WTC11 (cell line): ENCODE results near the gene COL18A1. TPM values are rescaled to one million over a fixed set of nuclear protein-coding genes. Genes with fewer than 3 reads are reported as not detected.

Source experiments
- ATAC-seq: fragments of 200-7000 bp; cut with Tn5 transposase; 2 replicates; pipeline ENCODE4 v1.10.0; 2021; ENCODE audit warnings: mild to moderate bottlenecking, moderate library complexity
- CTCF ChIA-PET: fragments of 300-600 bp; sonication (Branson Sonifier 250); formaldehyde crosslinking; loops from one replicate; lab custom pipeline; 2021; ENCODE audit warnings: antibody characterized with exemption; lab: Charles Lee
- POLR2A ChIA-PET: fragments of 350-600 bp; sonication (Branson Sonifier 250); formaldehyde crosslinking; loops from one replicate; lab custom pipeline; 2021; ENCODE audit warnings: antibody characterized with exemption; lab: Charles Lee
- DNase-seq: peaks from one replicate; pipeline ENCODE4 v3.0.0; 2021; ENCODE audit warnings: low spot score
- H3K27ac Mint-ChIP-seq: 2 replicates; pipeline ENCODE4 v1.8.0; 2021; ENCODE audit warnings: mixed read lengths
- H3K27me3 Mint-ChIP-seq: 2 replicates; pipeline ENCODE4 v1.8.0; 2021; ENCODE audit warnings: low read depth, mild to moderate bottlenecking, moderate library complexity, mixed read lengths
- H3K36me3 Mint-ChIP-seq: 2 replicates; pipeline ENCODE4 v1.8.0; 2021; ENCODE audit warnings: mixed read lengths
- H3K4me1 Mint-ChIP-seq: 2 replicates; pipeline ENCODE4 v1.8.0; 2022; ENCODE audit warnings: mixed read lengths
- H3K4me3 Mint-ChIP-seq: 2 replicates; pipeline ENCODE4 v1.8.0; 2021; ENCODE audit warnings: mild to moderate bottlenecking, moderate library complexity, mixed read lengths
- H3K9me3 Mint-ChIP-seq: 2 replicates; pipeline ENCODE4 v1.8.0; 2021; ENCODE audit warnings: mixed read lengths
- ETV6 ChIP-seq: sonication (generic); formaldehyde crosslinking; IDR thresholded peaks from 2 replicates; pipeline ENCODE4 v1.8.1; 2022; ENCODE audit warnings: mild to moderate bottlenecking, missing genetic modification reagents
- HMGA2 ChIP-seq: fragments of 250-450 bp; sonication (Bioruptor Pico); IDR thresholded peaks from 2 replicates; pipeline ENCODE4 v1.4.0; 2021; ENCODE audit warnings: mild to moderate bottlenecking, moderate library complexity
- MXD4 ChIP-seq: fragments of 250-450 bp; sonication (Bioruptor Pico); IDR thresholded peaks from 2 replicates; pipeline ENCODE4 v1.8.0; 2021; ENCODE audit warnings: mild to moderate bottlenecking, moderate library complexity, borderline replicate concordance
- NFATC4 ChIP-seq: fragments of 250-450 bp; sonication (Bioruptor Pico); IDR thresholded peaks from 2 replicates; pipeline ENCODE4 v1.9.0; 2021; ENCODE audit warnings: mild to moderate bottlenecking
- TP53 ChIP-seq: sonication (generic); formaldehyde crosslinking; IDR thresholded peaks from 2 replicates; pipeline ENCODE4 v1.8.1; 2023; ENCODE audit warnings: mild to moderate bottlenecking, missing genetic modification reagents
- ZNF121 ChIP-seq: sonication (generic); formaldehyde crosslinking; IDR thresholded peaks from 2 replicates; pipeline ENCODE4 v1.8.0; 2023; ENCODE audit warnings: missing genetic modification reagents
- ZNF138 ChIP-seq: sonication (generic); formaldehyde crosslinking; conservative IDR thresholded peaks from 2 replicates; pipeline ENCODE4 v1.8.1; 2022; ENCODE audit warnings: mild to moderate bottlenecking, moderate library complexity, missing genetic modification reagents
- ZNF263 ChIP-seq: sonication (generic); formaldehyde crosslinking; IDR thresholded peaks from 2 replicates; pipeline ENCODE4 v1.8.1; 2022; ENCODE audit warnings: low read depth, mild to moderate bottlenecking, moderate library complexity, missing genetic modification reagents
- total RNA-seq: library from RNA; stranded (reverse); gene quantifications from 3 replicates; pipeline ENCODE4 v1.2.3, GENCODE V29; 2021
- TF ChIP-seq, protein P1 (sequence below): sonication (generic); formaldehyde crosslinking; IDR thresholded peaks from 2 replicates; pipeline ENCODE4 v1.8.0; 2022; ENCODE audit warnings: mild to moderate bottlenecking, missing genetic modification reagents
- TF ChIP-seq, protein P2 (sequence below): sonication (generic); formaldehyde crosslinking; IDR thresholded peaks from 2 replicates; pipeline ENCODE4 v1.8.1; 2023; ENCODE audit warnings: mild to moderate bottlenecking, missing genetic modification reagents
- TF ChIP-seq, protein P3 (sequence below): sonication (generic); formaldehyde crosslinking; IDR thresholded peaks from 2 replicates; pipeline ENCODE4 v1.8.1; 2022; ENCODE audit warnings: missing genetic modification reagents, borderline replicate concordance
- TF ChIP-seq, protein P4 (sequence below): fragments of 250-450 bp; sonication (Bioruptor Pico); IDR thresholded peaks from 2 replicates; pipeline ENCODE4 v1.9.0; 2021; ENCODE audit warnings: mild to moderate bottlenecking
- TF ChIP-seq, protein P5 (sequence below): sonication (generic); formaldehyde crosslinking; IDR thresholded peaks from 2 replicates; pipeline ENCODE4 v1.8.0; 2022; ENCODE audit warnings: mild to moderate bottlenecking, missing genetic modification reagents
- TF ChIP-seq, protein P6 (sequence below): fragments of 200-600 bp; IDR thresholded peaks from 2 replicates; pipeline ENCODE4 v1.8.0; 2022; ENCODE audit warnings: antibody characterized with exemption
- TF ChIP-seq, protein P7 (sequence below): sonication (generic); formaldehyde crosslinking; IDR thresholded peaks from 2 replicates; pipeline ENCODE4 v1.8.1; 2023; ENCODE audit warnings: mild to moderate bottlenecking, missing genetic modification reagents, moderate library complexity
- TF ChIP-seq, protein P8 (sequence below): fragments of 250-450 bp; sonication (Bioruptor Pico); IDR thresholded peaks from 2 replicates; pipeline ENCODE4 v1.9.0; 2021; ENCODE audit warnings: mild to moderate bottlenecking, borderline replicate concordance

Gene COL18A1
- total RNA-seq, 1 experiment from 2014 or later: 231 TPM

DNA sequence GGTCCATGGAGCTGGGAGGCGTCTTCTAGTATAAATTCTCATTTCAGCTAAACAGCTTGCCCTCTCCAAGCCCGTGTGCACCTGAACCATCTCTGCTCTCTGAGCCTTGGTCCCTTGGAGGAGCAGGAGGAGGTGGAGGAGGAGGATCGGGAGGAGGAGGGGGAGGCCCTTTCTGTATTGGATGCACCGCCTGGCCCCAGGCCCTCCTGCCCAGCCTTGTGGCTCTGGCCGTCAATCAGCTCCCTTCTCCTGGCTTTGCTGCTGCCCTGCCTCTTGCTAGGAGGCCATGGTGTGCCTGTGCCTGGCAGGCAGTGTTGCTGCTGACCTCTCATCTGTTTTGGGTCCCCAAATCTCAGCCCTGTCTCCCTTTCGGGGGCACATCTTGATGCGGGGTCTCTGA, 9.0 kb downstream of the COL18A1 start:
- CTCF ChIA-PET: interaction anchor here (0.8 to 1.2 kb wide), 2 partner anchors 105 to 275 kb away, joined by 3 to 8 read pairs; no protein-coding TSS in a partner anchor
- H3K9me3 Mint-ChIP-seq: no peaks in the 10 kb centered on the region
- TF ChIP-seq, protein P1, sequence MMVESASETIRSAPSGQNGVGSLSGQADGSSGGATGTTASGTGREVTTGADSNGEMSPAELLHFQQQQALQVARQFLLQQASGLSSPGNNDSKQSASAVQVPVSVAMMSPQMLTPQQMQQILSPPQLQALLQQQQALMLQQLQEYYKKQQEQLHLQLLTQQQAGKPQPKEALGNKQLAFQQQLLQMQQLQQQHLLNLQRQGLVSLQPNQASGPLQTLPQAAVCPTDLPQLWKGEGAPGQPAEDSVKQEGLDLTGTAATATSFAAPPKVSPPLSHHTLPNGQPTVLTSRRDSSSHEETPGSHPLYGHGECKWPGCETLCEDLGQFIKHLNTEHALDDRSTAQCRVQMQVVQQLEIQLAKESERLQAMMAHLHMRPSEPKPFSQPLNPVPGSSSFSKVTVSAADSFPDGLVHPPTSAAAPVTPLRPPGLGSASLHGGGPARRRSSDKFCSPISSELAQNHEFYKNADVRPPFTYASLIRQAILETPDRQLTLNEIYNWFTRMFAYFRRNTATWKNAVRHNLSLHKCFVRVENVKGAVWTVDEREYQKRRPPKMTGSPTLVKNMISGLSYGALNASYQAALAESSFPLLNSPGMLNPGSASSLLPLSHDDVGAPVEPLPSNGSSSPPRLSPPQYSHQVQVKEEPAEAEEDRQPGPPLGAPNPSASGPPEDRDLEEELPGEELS (CRISPR knock-in tag): no peak
- peak; percentile 90 for TF ChIP-seq ZNF263
- no peaks in the 10 kb centered on the region for H3K36me3 Mint-ChIP-seq
- ATAC-seq (no peak), DNase-seq (peak; percentile 15)
- H3K4me3 Mint-ChIP-seq: no peak overlapping the region
- peaks cover 82% of the 10 kb centered on the region for H3K4me1 Mint-ChIP-seq
- POLR2A ChIA-PET: interaction anchor here (1.5 kb wide), 1 partner anchor 126 kb away, joined by 4 read pairs; the partner anchor contains the start of gene POFUT2
- no peaks in the 10 kb centered on the region; the same call in 1 of the 2 replicates for H3K27me3 Mint-ChIP-seq
- peak overlapping the region; percentile 74 for H3K27ac Mint-ChIP-seq

DNA sequence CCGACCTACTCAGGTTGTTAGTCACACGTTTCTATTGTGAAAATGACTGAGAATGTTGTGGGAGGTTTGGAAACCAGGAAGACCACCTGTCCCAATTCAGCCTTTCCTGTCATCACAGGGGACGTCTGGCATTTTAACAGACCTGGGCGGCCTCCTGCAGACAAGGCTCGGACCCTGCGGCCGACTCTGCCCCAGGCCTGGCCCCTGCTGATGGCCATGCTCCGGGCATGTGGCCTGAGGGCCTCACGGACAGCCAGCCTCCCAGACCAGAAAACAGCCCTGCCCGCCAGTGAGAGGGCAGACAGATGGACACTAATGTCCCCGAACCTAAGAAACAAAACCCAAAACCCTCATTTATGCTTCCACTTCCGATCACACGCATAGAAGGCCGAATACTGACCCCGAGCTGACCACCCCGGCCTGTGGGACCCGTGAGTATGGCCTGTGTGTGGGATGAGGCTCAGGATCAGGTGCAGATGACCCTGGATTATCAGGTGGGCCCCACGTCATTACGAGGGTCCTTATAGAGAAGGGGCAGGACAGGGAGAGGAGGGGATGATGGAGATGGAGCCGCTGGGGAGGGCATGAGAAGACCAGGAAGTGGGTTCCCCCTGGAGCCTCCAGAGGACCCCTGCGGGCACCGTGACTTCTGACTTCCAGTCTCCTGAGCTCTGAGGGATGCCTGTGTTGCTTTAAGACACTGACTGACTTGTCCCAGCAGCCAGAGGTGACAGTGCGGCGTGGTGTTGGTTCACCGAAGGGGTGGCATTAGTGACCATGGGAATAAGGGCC, 9.6 kb downstream of the COL18A1 start:
- CTCF ChIA-PET: interaction anchor here (0.8 to 1.2 kb wide), 2 partner anchors 106 to 276 kb away, joined by 3 to 8 read pairs; no protein-coding TSS in a partner anchor
- TF ChIP-seq ZNF121 (no peak), ZNF138 (no peak), ETV6 (CRISPR knock-in tag) (no peak), HMGA2 (CRISPR knock-in tag) (no peak), NFATC4 (CRISPR knock-in tag) (no peak), MXD4 (CRISPR knock-in tag) (no peak), TP53 (CRISPR knock-in tag) (no peak)
- TF ChIP-seq, protein P2, sequence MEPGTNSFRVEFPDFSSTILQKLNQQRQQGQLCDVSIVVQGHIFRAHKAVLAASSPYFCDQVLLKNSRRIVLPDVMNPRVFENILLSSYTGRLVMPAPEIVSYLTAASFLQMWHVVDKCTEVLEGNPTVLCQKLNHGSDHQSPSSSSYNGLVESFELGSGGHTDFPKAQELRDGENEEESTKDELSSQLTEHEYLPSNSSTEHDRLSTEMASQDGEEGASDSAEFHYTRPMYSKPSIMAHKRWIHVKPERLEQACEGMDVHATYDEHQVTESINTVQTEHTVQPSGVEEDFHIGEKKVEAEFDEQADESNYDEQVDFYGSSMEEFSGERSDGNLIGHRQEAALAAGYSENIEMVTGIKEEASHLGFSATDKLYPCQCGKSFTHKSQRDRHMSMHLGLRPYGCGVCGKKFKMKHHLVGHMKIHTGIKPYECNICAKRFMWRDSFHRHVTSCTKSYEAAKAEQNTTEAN: no peak
- TF ChIP-seq, protein P3, sequence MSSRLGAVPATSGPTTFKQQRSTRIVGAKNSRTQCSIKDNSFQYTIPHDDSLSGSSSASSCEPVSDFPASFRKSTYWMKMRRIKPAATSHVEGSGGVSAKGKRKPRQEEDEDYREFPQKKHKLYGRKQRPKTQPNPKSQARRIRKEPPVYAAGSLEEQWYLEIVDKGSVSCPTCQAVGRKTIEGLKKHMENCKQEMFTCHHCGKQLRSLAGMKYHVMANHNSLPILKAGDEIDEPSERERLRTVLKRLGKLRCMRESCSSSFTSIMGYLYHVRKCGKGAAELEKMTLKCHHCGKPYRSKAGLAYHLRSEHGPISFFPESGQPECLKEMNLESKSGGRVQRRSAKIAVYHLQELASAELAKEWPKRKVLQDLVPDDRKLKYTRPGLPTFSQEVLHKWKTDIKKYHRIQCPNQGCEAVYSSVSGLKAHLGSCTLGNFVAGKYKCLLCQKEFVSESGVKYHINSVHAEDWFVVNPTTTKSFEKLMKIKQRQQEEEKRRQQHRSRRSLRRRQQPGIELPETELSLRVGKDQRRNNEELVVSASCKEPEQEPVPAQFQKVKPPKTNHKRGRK (CRISPR knock-in tag): no peak
- TF ChIP-seq, protein P4, sequence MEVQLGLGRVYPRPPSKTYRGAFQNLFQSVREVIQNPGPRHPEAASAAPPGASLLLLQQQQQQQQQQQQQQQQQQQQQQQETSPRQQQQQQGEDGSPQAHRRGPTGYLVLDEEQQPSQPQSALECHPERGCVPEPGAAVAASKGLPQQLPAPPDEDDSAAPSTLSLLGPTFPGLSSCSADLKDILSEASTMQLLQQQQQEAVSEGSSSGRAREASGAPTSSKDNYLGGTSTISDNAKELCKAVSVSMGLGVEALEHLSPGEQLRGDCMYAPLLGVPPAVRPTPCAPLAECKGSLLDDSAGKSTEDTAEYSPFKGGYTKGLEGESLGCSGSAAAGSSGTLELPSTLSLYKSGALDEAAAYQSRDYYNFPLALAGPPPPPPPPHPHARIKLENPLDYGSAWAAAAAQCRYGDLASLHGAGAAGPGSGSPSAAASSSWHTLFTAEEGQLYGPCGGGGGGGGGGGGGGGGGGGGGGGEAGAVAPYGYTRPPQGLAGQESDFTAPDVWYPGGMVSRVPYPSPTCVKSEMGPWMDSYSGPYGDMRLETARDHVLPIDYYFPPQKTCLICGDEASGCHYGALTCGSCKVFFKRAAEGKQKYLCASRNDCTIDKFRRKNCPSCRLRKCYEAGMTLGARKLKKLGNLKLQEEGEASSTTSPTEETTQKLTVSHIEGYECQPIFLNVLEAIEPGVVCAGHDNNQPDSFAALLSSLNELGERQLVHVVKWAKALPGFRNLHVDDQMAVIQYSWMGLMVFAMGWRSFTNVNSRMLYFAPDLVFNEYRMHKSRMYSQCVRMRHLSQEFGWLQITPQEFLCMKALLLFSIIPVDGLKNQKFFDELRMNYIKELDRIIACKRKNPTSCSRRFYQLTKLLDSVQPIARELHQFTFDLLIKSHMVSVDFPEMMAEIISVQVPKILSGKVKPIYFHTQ: no peak
- TF ChIP-seq, protein P5, sequence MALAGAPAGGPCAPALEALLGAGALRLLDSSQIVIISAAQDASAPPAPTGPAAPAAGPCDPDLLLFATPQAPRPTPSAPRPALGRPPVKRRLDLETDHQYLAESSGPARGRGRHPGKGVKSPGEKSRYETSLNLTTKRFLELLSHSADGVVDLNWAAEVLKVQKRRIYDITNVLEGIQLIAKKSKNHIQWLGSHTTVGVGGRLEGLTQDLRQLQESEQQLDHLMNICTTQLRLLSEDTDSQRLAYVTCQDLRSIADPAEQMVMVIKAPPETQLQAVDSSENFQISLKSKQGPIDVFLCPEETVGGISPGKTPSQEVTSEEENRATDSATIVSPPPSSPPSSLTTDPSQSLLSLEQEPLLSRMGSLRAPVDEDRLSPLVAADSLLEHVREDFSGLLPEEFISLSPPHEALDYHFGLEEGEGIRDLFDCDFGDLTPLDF (CRISPR knock-in tag): no peak
- TF ChIP-seq, protein P6, sequence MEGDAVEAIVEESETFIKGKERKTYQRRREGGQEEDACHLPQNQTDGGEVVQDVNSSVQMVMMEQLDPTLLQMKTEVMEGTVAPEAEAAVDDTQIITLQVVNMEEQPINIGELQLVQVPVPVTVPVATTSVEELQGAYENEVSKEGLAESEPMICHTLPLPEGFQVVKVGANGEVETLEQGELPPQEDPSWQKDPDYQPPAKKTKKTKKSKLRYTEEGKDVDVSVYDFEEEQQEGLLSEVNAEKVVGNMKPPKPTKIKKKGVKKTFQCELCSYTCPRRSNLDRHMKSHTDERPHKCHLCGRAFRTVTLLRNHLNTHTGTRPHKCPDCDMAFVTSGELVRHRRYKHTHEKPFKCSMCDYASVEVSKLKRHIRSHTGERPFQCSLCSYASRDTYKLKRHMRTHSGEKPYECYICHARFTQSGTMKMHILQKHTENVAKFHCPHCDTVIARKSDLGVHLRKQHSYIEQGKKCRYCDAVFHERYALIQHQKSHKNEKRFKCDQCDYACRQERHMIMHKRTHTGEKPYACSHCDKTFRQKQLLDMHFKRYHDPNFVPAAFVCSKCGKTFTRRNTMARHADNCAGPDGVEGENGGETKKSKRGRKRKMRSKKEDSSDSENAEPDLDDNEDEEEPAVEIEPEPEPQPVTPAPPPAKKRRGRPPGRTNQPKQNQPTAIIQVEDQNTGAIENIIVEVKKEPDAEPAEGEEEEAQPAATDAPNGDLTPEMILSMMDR: no peak
- TF ChIP-seq, protein P7, sequence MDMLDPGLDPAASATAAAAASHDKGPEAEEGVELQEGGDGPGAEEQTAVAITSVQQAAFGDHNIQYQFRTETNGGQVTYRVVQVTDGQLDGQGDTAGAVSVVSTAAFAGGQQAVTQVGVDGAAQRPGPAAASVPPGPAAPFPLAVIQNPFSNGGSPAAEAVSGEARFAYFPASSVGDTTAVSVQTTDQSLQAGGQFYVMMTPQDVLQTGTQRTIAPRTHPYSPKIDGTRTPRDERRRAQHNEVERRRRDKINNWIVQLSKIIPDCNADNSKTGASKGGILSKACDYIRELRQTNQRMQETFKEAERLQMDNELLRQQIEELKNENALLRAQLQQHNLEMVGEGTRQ (CRISPR knock-in tag): no peak
- TF ChIP-seq, protein P8, sequence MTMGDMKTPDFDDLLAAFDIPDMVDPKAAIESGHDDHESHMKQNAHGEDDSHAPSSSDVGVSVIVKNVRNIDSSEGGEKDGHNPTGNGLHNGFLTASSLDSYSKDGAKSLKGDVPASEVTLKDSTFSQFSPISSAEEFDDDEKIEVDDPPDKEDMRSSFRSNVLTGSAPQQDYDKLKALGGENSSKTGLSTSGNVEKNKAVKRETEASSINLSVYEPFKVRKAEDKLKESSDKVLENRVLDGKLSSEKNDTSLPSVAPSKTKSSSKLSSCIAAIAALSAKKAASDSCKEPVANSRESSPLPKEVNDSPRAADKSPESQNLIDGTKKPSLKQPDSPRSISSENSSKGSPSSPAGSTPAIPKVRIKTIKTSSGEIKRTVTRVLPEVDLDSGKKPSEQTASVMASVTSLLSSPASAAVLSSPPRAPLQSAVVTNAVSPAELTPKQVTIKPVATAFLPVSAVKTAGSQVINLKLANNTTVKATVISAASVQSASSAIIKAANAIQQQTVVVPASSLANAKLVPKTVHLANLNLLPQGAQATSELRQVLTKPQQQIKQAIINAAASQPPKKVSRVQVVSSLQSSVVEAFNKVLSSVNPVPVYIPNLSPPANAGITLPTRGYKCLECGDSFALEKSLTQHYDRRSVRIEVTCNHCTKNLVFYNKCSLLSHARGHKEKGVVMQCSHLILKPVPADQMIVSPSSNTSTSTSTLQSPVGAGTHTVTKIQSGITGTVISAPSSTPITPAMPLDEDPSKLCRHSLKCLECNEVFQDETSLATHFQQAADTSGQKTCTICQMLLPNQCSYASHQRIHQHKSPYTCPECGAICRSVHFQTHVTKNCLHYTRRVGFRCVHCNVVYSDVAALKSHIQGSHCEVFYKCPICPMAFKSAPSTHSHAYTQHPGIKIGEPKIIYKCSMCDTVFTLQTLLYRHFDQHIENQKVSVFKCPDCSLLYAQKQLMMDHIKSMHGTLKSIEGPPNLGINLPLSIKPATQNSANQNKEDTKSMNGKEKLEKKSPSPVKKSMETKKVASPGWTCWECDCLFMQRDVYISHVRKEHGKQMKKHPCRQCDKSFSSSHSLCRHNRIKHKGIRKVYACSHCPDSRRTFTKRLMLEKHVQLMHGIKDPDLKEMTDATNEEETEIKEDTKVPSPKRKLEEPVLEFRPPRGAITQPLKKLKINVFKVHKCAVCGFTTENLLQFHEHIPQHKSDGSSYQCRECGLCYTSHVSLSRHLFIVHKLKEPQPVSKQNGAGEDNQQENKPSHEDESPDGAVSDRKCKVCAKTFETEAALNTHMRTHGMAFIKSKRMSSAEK (CRISPR knock-in tag): no peak

More for the DNA sequence above, 9.6 kb downstream of the COL18A1 start:
- DNase-seq: peak; percentile 7
- peak overlapping the region; percentile 74 for H3K27ac Mint-ChIP-seq
- H3K27me3 Mint-ChIP-seq: no peaks in the 10 kb centered on the region; the same call in 1 of the 2 replicates
- POLR2A ChIA-PET: interaction anchor here (0.5 to 1.5 kb wide), 2 partner anchors 57 to 127 kb away, joined by 4 to 5 read pairs; partner anchors contain the start of gene POFUT2
- no peaks in the 10 kb centered on the region for H3K9me3 Mint-ChIP-seq
- no peak for ATAC-seq
- peaks cover 79% of the 10 kb centered on the region for H3K4me1 Mint-ChIP-seq
- H3K4me3 Mint-ChIP-seq: no peak overlapping the region
- no peaks in the 10 kb centered on the region for H3K36me3 Mint-ChIP-seq
